Neural cell (in vitro differentiated cells): ENCODE results near the gene RAB40C. TPM values are rescaled to one million over a fixed set of nuclear protein-coding genes. Genes with fewer than 3 reads are reported as not detected.

ENCODE experiments used
- H2AFZ ChIP-seq: fragments of 200-600, 300-800 bp; sonication (generic), shearing (Covaris generic); 2 replicates; pipeline ENCODE4 v1.6.0; 2014; ENCODE audit warnings: low read depth, mild to moderate bottlenecking, antibody characterized with exemption, low read length, moderate library complexity
- H3F3A ChIP-seq: fragments of 200-600 bp; shearing (Covaris generic); 2 replicates; pipeline ENCODE4 v1.6.1; 2016; ENCODE audit warnings: mild to moderate bottlenecking, moderate library complexity, mixed read lengths, antibody characterized with exemption, low read length; ENCODE audit not compliant: insufficient read depth, poor library complexity, severe bottlenecking
- H3K27ac ChIP-seq: fragments of 200-600, 300-800 bp; sonication (generic), shearing (Covaris generic); 2 replicates; pipeline ENCODE4 v1.5.1; 2014; ENCODE audit warnings: mild to moderate bottlenecking, low read length, moderate library complexity
- H3K27me3 ChIP-seq: fragments of 300-800, 200-600 bp; sonication (generic), shearing (Covaris generic); 2 replicates; pipeline ENCODE4 v1.6.0; 2014; ENCODE audit warnings: mild to moderate bottlenecking, low read depth, low read length, moderate library complexity; ENCODE audit not compliant: insufficient read depth
- H3K36me3 ChIP-seq: fragments of 300-800, 200-600 bp; sonication (generic), shearing (Covaris generic); 2 replicates; pipeline ENCODE4 v1.5.1; 2014; ENCODE audit warnings: mild to moderate bottlenecking, antibody characterized with exemption, low read length, moderate library complexity; ENCODE audit not compliant: insufficient read depth
- H3K4me2 ChIP-seq: fragments of 300-800, 200-600 bp; sonication (generic), shearing (Covaris generic); 2 replicates; pipeline ENCODE4 v1.6.0; 2014; ENCODE audit warnings: mild to moderate bottlenecking, low read length
- H3K4me3 ChIP-seq: fragments of 300-800, 200-600 bp; sonication (generic), shearing (Covaris generic); 2 replicates; pipeline ENCODE4 v1.5.1; 2014; ENCODE audit warnings: mild to moderate bottlenecking, low read length, moderate library complexity
- H3K79me2 ChIP-seq: fragments of 200-600 bp; shearing (Covaris generic); replicated peaks from 2 replicates; pipeline ENCODE4 v1.6.0; 2014; ENCODE audit warnings: mild to moderate bottlenecking, low read length, moderate library complexity; ENCODE audit not compliant: insufficient read depth
- H3K9ac ChIP-seq: fragments of 300-800, 200-600 bp; sonication (generic), shearing (Covaris generic); 2 replicates; pipeline ENCODE4 v1.6.1; 2016; ENCODE audit warnings: mild to moderate bottlenecking, low read length, mixed read lengths
- H3K9me2 ChIP-seq: fragments of 200-600 bp; shearing (Covaris generic); 2 replicates; pipeline ENCODE4 v1.6.1; 2016; ENCODE audit warnings: mild to moderate bottlenecking, low read length, mixed read lengths; ENCODE audit not compliant: insufficient read depth
- H3K9me3 ChIP-seq: fragments of 200-600, 300-800 bp; sonication (generic), shearing (Covaris generic); 2 replicates; pipeline ENCODE4 v1.6.1; 2016; ENCODE audit warnings: mild to moderate bottlenecking, mixed run types, low read length, moderate library complexity, mixed read lengths
- H4K20me1 ChIP-seq: fragments of 200-600 bp; shearing (Covaris generic); 2 replicates; pipeline ENCODE4 v1.6.1; 2016; ENCODE audit warnings: mild to moderate bottlenecking, mixed run types; ENCODE audit not compliant: insufficient read depth
- EP300 ChIP-seq: fragments of 450-650 bp; conservative IDR thresholded peaks from 2 replicates; pipeline ENCODE4 v1.6.1; 2014; ENCODE audit warnings: antibody characterized with exemption, mild to moderate bottlenecking, moderate library complexity; ENCODE audit not compliant: poor library complexity, severe bottlenecking
- EZH2 ChIP-seq: fragments of 200-600, 300-800 bp; shearing (Covaris generic), sonication (generic); IDR thresholded peaks from 2 replicates; pipeline ENCODE4 v1.6.1; 2014; ENCODE audit warnings: antibody characterized with exemption, low read length, borderline replicate concordance, mild to moderate bottlenecking; ENCODE audit not compliant: insufficient read depth, poor library complexity, severe bottlenecking
- MXI1 ChIP-seq: fragments of 450-650 bp; conservative IDR thresholded peaks from 2 replicates; pipeline ENCODE4 v1.6.1; 2014; ENCODE audit warnings: antibody characterized with exemption, mild to moderate bottlenecking; ENCODE audit not compliant: poor library complexity, severe bottlenecking
- POLR2AphosphoS5 ChIP-seq: IDR thresholded peaks from 2 replicates; pipeline ENCODE4 v1.6.1; 2012
- RAD21 ChIP-seq: fragments of 450-650 bp; conservative IDR thresholded peaks from 2 replicates; pipeline ENCODE4 v1.6.1; 2014; ENCODE audit warnings: antibody characterized with exemption, mild to moderate bottlenecking, moderate library complexity
- SMC3 ChIP-seq: fragments of 450-650 bp; conservative IDR thresholded peaks from 2 replicates; pipeline ENCODE4 v1.6.1; 2014; ENCODE audit warnings: antibody characterized with exemption, mild to moderate bottlenecking, moderate library complexity; ENCODE audit not compliant: poor library complexity
- TAF1 ChIP-seq: IDR thresholded peaks from 2 replicates; pipeline ENCODE4 v1.6.1; 2012; ENCODE audit warnings: low read depth
- polyA plus RNA-seq: library from polyadenylated mRNA; depleted of rRNA; stranded (reverse); fragments of >200 nt; gene quantifications from 2 replicates; pipeline ENCODE4 v1.2.3, GENCODE V29; 2014
- TF ChIP-seq, protein P1 (sequence below): fragments of 450-650 bp; IDR thresholded peaks from 2 replicates; pipeline ENCODE4 v1.5.1; 2014; ENCODE audit warnings: antibody characterized with exemption, mild to moderate bottlenecking, moderate library complexity; ENCODE audit not compliant: poor library complexity, severe bottlenecking
- TF ChIP-seq, protein P2 (sequence below): IDR thresholded peaks from 2 replicates; pipeline ENCODE4 v1.6.1; 2012; ENCODE audit warnings: borderline replicate concordance

RAB40C gene
- polyA plus RNA-seq, 1 donor from 2014 or later: 40.7 TPM

DNA sequence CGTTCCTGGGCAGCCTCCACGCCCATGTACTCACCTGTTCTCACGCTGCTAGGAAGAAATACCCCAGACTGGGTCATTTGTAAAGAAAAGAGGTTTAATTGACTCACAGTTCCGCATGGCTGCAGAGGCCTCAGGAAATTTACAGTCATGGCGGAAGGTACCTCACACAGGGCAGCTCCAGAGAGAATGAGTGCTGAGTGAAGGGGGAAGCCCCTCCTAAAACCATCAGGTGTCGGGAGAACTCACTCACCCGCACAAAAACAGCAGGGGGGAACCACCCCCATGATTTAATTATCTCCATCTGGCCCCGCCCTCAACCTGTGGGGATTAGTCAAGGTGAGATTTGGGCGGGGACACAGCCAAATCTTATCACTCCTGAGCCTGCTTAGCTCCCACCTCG lies 18.2 kb downstream of the RAB40C start:
- Histone ChIP-seq H3K27ac (no peak overlapping the region), H3K79me2 (no peaks in the 10 kb centered on the region), H3K4me2 (no peak overlapping the region), H3K9ac (no peak overlapping the region), H4K20me1 (no peaks in the 10 kb centered on the region), H3K27me3 (no peaks in the 10 kb centered on the region), H3F3A (no peaks in the 10 kb centered on the region), H3K4me3 (no peak overlapping the region), H3K9me2 (no peaks in the 10 kb centered on the region), H3K36me3 (no peaks in the 10 kb centered on the region), H2AFZ (no peak overlapping the region), H3K9me3 (no peaks in the 10 kb centered on the region)
- TF ChIP-seq, protein P1, sequence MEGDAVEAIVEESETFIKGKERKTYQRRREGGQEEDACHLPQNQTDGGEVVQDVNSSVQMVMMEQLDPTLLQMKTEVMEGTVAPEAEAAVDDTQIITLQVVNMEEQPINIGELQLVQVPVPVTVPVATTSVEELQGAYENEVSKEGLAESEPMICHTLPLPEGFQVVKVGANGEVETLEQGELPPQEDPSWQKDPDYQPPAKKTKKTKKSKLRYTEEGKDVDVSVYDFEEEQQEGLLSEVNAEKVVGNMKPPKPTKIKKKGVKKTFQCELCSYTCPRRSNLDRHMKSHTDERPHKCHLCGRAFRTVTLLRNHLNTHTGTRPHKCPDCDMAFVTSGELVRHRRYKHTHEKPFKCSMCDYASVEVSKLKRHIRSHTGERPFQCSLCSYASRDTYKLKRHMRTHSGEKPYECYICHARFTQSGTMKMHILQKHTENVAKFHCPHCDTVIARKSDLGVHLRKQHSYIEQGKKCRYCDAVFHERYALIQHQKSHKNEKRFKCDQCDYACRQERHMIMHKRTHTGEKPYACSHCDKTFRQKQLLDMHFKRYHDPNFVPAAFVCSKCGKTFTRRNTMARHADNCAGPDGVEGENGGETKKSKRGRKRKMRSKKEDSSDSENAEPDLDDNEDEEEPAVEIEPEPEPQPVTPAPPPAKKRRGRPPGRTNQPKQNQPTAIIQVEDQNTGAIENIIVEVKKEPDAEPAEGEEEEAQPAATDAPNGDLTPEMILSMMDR: no peak
- TF ChIP-seq SMC3 (no peak), EZH2 (no peak), MXI1 (no peak), TAF1 (no peak), RAD21 (no peak), EP300 (no peak)
- TF ChIP-seq, protein P2, sequence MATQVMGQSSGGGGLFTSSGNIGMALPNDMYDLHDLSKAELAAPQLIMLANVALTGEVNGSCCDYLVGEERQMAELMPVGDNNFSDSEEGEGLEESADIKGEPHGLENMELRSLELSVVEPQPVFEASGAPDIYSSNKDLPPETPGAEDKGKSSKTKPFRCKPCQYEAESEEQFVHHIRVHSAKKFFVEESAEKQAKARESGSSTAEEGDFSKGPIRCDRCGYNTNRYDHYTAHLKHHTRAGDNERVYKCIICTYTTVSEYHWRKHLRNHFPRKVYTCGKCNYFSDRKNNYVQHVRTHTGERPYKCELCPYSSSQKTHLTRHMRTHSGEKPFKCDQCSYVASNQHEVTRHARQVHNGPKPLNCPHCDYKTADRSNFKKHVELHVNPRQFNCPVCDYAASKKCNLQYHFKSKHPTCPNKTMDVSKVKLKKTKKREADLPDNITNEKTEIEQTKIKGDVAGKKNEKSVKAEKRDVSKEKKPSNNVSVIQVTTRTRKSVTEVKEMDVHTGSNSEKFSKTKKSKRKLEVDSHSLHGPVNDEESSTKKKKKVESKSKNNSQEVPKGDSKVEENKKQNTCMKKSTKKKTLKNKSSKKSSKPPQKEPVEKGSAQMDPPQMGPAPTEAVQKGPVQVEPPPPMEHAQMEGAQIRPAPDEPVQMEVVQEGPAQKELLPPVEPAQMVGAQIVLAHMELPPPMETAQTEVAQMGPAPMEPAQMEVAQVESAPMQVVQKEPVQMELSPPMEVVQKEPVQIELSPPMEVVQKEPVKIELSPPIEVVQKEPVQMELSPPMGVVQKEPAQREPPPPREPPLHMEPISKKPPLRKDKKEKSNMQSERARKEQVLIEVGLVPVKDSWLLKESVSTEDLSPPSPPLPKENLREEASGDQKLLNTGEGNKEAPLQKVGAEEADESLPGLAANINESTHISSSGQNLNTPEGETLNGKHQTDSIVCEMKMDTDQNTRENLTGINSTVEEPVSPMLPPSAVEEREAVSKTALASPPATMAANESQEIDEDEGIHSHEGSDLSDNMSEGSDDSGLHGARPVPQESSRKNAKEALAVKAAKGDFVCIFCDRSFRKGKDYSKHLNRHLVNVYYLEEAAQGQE: no peak

DNA sequence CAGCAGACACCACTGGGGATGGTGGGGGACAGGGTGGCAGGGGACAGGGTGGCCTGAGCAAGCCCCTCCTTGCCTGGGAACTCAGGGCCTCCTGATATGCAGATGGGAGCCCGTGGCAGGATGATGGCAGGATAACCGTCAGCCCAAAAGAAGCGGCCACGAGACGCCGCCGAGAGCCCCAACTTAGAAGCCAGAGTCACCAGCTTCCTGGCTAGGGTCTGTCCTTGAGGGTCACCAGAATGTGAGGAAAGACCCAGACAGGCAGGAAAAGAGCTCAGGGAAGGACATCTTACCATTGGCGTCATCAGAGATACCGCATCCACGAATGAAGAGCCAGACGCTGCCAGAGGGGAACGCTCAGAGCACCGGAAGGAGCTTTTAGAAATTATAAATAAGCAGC lies 19.4 kb downstream of the RAB40C start:
- Histone ChIP-seq H3F3A (no peaks in the 10 kb centered on the region), H3K27ac (no peak overlapping the region), H3K79me2 (no peaks in the 10 kb centered on the region), H3K9ac (no peak overlapping the region), H3K36me3 (no peaks in the 10 kb centered on the region), H2AFZ (no peak overlapping the region), H3K27me3 (no peaks in the 10 kb centered on the region), H3K9me3 (no peaks in the 10 kb centered on the region), H3K4me3 (no peak overlapping the region), H3K4me2 (no peak overlapping the region), H4K20me1 (no peaks in the 10 kb centered on the region), H3K9me2 (no peaks in the 10 kb centered on the region)
- TF ChIP-seq SMC3 (no peak), RAD21 (no peak), TAF1 (no peak), POLR2AphosphoS5 (no peak), MXI1 (no peak), EP300 (no peak), EZH2 (no peak)
- TF ChIP-seq, protein P2: no peak
- TF ChIP-seq, protein P1: no peak
